NCI-H446 treated with DMSO at 0.1 percent for 48 hours (cell line): ENCODE measurements around the gene TAOK1.
A peak's percentile ranks its signal among the peaks of the same experiment; 100 is the strongest.
"Not testable (repeated sequence)": the region's sequence is repeated elsewhere in the genome, so short reads cannot be mapped to it uniquely, and the experiment has no call there.

Source experiments
- DNase-seq: peaks from one replicate; lab custom pipeline; 2025; lab: John Stamatoyannopoulos, UW

Gene TAOK1

GRCh38 chr17:29549177-29549923, 159.2 kb downstream of the TAOK1 start:
- DNase-seq = no peak

DNA sequence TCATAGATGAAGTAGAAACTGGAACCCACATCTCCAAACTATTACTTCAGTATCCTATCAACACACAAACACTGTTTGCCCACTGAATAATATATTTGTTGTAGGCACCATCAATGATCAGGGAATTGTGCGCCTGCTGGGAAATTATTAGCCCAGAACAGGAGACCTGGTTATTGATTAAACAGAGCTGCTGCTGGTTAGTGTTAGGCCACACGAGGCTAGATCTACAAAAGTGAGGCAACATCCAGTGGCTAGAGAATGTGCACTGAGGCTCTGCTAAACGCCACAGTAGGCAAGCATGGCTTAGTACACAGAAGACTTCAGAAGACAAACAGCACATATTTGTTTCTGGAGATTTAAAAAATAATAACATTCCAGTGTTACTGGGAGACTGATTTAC, 165.7 kb downstream of the TAOK1 start:
- no peak for DNase-seq

- DNase-seq = no peak
Observed at GRCh38 chr17:29557085-29557738, 167.0 kb downstream of the TAOK1 start.

DNA sequence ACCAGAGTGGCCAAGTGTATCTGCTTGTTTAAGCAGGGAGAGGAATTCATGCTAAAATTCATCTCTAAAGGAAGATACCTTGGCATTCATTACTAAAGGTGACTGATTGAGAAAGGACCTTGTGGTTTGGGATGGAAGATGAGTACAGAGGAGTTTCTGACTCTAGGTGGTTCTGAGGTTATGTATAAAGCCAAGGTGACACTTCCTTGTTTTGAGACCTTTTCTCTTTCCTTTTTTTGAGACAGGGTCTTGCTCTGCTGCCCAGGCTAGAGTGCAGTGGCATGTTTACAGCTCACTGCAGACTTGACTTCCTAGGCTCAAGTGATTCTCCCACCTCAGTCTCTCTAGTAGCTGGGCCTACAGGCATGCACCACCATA, 167.6 kb downstream of the TAOK1 start:
- DNase-seq = no peak

DNA sequence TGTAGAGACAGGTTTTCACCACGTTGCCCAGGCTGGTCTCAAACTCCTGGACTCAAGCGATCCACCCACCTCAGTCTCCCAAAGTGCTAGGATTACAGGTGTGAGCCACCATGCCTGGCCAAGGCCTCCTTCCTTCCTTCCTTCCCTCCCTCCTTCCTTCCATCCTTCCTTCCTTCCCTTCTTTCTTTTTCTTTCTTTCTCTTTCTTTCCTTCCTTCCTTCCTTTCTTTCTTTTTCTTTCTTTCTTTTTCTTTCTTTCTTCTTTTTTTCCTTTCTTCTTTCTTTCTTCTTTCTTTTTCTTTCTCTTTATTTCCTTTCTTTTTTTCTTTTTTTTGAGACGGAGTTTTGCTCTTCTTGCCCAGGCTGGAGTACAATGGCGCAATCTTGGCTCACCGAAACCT, 168.0 kb downstream of the TAOK1 start:
- not testable (repeated sequence) for DNase-seq

DNA sequence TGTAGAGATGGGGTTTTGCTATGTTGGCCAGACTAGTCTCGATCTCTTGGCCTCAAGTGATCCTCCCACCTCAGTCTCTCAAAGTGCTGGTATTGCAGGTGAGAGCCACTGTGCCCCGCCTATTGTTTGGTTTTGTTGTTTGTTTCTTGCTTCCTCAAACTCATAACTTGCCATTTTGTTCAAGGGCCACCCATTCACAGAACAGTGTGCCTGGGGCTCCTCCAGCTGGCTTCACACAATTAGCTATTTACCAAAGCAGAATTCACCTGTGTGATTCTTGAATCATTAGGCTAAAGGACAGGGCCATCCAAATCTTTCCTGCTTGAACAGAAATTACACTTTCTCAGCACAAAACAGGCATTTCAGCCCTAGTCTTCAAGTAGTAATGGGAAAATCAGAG, 169.5 kb downstream of the TAOK1 start:
- no peak for DNase-seq

DNA sequence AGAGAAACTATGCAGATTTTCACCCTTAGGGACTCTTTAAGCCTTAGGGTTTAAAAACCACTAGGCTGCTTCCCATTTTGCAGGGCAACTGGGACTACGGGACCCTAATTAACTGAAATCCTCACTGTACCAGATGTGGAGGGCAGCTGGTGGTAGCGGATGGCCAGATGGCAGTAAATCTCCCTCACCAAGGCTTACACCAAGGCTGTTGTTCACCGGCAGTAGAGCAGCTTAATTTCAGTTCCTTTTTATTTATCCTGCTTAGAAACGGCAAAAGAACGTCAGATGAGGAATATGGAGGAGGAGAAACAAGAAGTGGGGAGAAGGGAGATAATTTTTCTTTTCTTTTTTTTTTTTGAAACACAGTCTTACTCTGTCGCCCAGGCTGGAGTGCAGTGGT, 170.2 kb downstream of the TAOK1 start:
- DNase-seq = no peak

GRCh38 chr17:29561554-29562517, 171.7 kb downstream of the TAOK1 start:
- DNase-seq = no peak

- no peak for DNase-seq
Observed at GRCh38 chr17:29562615-29563014, 172.5 kb downstream of the TAOK1 start.

GRCh38 chr17:29563816-29564215, 173.7 kb downstream of the TAOK1 start:
- no peak for DNase-seq

- DNase-seq = no peak
Observed at GRCh38 chr17:29565643-29566472, 175.7 kb downstream of the TAOK1 start.

DNA sequence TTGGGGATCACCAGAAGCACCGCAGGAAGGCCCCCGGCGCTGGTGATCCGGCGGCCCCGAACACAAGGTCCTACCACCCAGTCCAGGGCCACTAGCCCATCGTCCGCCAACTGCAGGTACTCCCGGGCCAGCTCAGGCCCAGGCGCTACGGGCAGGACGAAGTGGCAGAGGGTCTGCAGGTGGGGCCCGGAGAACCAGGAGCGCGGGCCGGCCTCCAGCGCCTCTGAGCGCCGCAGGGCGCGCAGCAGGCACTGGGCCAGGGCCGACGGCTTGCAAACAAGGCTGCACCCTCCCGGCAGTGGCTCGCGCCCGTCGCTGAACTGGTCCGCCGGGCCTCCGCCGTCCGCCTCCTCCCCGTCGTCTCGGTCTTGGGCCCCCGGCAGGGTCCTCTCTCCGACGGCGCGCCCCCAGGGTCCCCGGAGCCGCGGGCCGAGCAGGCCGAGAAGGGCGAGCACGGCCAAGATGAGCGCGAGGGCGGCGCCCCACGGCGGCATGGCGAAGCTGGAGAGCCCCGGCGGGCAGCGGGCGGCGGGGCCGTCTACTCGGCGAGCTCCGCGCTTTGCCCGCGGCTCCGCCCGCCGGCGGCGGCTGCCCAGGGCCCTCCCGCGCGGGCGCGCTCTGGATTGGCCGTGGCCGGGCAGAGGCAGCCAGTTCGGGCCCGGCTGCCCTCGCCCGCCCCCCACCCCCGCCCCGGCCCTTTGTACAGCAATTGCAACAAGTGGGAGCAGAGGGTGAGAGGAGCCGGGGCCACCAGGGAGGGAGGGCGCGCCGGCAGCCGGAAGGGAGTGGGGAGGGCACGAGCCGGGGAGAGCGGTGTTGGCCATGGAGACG, 176.5 kb downstream of the TAOK1 start, which contains the start of gene ABHD15:
Gene ABHD15, minus strand, starts transcription at position 565 of the 831 bp plus-strand sequence. Its CDS starts 71 bp downstream, at position 494.
- no peak for DNase-seq

- no peak for DNase-seq
Observed at GRCh38 chr17:29567304-29567553, 177.1 kb downstream of the TAOK1 start.

- DNase-seq = no peak
Observed at GRCh38 chr17:29567554-29568330, 177.6 kb downstream of the TAOK1 start.

GRCh38 chr17:29568331-29569244, 178.4 kb downstream of the TAOK1 start, which contains the start of gene TP53I13:
Gene TP53I13 (plus strand): TSS chr17:29568701. CDS start chr17:29568759, 58 bp downstream.
- DNase-seq = peak; percentile 60

DNA sequence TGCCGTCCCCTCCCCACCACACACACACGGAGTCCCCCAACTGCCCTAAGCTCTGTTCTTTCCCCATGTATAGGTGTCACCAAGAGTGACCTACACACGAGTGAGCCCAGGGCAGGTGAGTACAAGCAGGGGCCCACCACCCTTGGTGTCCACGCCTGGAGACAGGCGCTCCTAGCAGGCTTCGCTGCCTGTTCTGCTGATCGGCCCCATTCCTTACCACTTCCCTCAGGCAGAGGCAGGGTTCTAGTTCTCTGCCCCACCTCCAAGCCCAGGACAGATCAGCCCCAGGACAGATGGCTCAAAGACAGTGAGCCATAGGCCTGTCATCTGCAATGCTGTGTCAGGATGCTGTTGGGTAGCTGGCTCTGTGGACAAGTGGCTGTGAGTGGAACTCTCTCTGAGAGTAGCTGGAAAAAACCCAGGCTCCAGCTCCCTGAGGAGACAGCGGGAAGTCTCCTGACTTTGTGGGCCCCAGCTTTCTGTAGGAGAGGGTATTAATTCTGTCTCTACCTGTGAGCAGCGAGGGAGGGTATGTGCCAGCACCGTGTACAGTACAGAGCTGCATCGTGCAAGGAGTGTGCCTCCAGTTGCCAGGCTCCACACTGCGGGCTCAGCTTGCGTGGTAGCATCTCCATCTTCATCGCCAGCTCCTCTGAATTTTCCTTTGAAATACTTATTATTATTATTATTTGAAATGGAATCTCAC, 179.2 kb downstream of the TAOK1 start:
- DNase-seq = no peak

DNA sequence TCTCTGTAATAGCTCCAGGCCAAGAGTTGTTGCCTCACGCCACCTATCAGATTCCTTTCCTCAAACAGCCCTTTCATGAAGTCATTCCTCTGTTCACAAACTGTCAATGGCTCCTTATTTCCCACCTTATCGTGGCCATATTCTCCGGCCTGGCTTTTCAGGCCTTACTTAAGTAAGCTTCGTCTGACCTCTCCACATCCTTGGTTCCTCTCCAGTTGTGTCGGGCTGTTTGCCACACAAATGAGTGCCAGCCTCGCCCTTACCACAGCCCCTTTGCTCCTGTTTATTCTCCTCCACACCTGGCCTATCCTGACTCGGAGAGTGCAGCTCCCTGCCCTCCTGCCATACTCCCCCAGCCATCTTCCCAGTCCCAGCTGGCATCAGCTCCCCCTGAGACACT, 180.4 kb downstream of the TAOK1 start:
- DNase-seq = no peak

DNA sequence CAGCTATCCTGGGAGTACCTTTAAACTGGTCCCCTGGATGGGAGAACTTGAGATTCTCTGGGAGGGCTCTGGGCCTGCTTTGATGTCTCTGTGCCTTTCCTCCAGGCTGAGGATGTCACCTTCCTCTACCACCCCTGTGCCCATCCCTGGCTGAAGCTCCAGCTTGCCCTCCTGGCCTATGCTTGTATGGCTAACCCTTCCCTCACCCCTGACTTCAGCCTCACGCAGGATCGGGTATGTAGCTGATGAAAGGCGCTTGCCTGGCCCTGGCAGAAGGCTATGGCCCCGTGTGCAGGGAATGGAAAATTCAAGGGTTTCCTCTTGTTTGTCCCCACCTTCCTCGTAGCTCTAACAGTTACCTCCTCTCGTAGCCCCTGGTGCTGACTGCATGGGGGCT, 181.3 kb downstream of the TAOK1 start:
- DNase-seq = no peak
